Measurements from ENCODE around the gene CCDC83. TPM values are rescaled to one million over a fixed set of nuclear protein-coding genes. Genes with fewer than 3 reads are reported as not detected.

CCDC83 gene
- not detected for total RNA-seq

GRCh38 chr11:85855341-85855656 is at the start of gene CCDC83:
TSS of gene CCDC83 (plus strand) at chr11:85855383. CDS start at chr11:85865124, 9,741 bp downstream.
- H3K9me3 ChIP-seq: no peaks in the 10 kb centered on the region
- H3K27ac ChIP-seq: peak within 1 kb of the TSS; percentile 86
- 35% methylated on average over 11 of the region's 13 CpGs for WGBS
- H3K27me3 ChIP-seq: no peaks in the 10 kb centered on the region
- TF ChIP-seq POLR2AphosphoS5 (IDR thresholded peaks at IDR 0.05): no peak
- no peak for TF ChIP-seq CTCF (IDR thresholded peaks at IDR 0.05)
- TF ChIP-seq EP300 (IDR thresholded peaks at IDR 0.05): no peak
- TF ChIP-seq POLR2A (IDR thresholded peaks at IDR 0.05): no peak
- peaks cover 12% of the 10 kb centered on the region for H3K4me1 ChIP-seq
- no peaks in the 10 kb centered on the region for H3K36me3 ChIP-seq
- peak within 1 kb of the TSS; percentile 56 for H3K4me3 ChIP-seq
- DNase-seq (ENCODE audit: low spot score in 2 of 2): no peak

GRCh38 chr11:85805387-85805786 is 49.8 kb upstream of the CCDC83 start:
- Histone ChIP-seq H3K4me1 (peaks cover 18% of the 10 kb centered on the region), H3K9me3 (no peaks in the 10 kb centered on the region), H3K36me3 (no peaks in the 10 kb centered on the region), H3K4me3 (no peak overlapping the region), H3K27me3 (no peaks in the 10 kb centered on the region), H3K27ac (no peak overlapping the region)
- 64% methylated on average over 1 of the region's 1 CpG for WGBS
- no peak for DNase-seq (ENCODE audit: low spot score in 2 of 2)
- TF ChIP-seq POLR2A (IDR thresholded peaks at IDR 0.05) (no peak), EP300 (IDR thresholded peaks at IDR 0.05) (no peak), CTCF (IDR thresholded peaks at IDR 0.05) (no peak), POLR2AphosphoS5 (IDR thresholded peaks at IDR 0.05) (no peak)

GRCh38 chr11:85806016-85806415 is 49.2 kb upstream of the CCDC83 start:
- DNase-seq (ENCODE audit: low spot score in 2 of 2): no peak
- TF ChIP-seq CTCF (IDR thresholded peaks at IDR 0.05) (no peak), POLR2AphosphoS5 (IDR thresholded peaks at IDR 0.05) (no peak), EP300 (IDR thresholded peaks at IDR 0.05) (no peak), POLR2A (IDR thresholded peaks at IDR 0.05) (no peak)
- Histone ChIP-seq H3K27me3 (no peaks in the 10 kb centered on the region), H3K9me3 (no peaks in the 10 kb centered on the region), H3K4me3 (no peak overlapping the region), H3K27ac (no peak overlapping the region), H3K36me3 (no peaks in the 10 kb centered on the region), H3K4me1 (peaks cover 21% of the 10 kb centered on the region)

GRCh38 chr11:85806876-85807275 is 48.3 kb upstream of the CCDC83 start:
- Histone ChIP-seq H3K27me3 (no peaks in the 10 kb centered on the region), H3K27ac (no peak overlapping the region), H3K4me1 (peaks cover 27% of the 10 kb centered on the region), H3K36me3 (no peaks in the 10 kb centered on the region), H3K9me3 (no peaks in the 10 kb centered on the region), H3K4me3 (no peak overlapping the region)
- DNase-seq (ENCODE audit: low spot score in 2 of 2): no peak
- TF ChIP-seq EP300 (IDR thresholded peaks at IDR 0.05) (no peak), CTCF (IDR thresholded peaks at IDR 0.05) (no peak), POLR2AphosphoS5 (IDR thresholded peaks at IDR 0.05) (no peak), POLR2A (IDR thresholded peaks at IDR 0.05) (no peak)
- WGBS: 28% methylated on average over 2 of the region's 2 CpGs

- 67% methylated on average over 4 of the region's 4 CpGs for WGBS
- TF ChIP-seq EP300 (IDR thresholded peaks at IDR 0.05) (no peak), POLR2AphosphoS5 (IDR thresholded peaks at IDR 0.05) (no peak), CTCF (IDR thresholded peaks at IDR 0.05) (no peak), POLR2A (IDR thresholded peaks at IDR 0.05) (no peak)
- Histone ChIP-seq H3K36me3 (no peaks in the 10 kb centered on the region), H3K27me3 (no peaks in the 10 kb centered on the region), H3K27ac (no peak overlapping the region), H3K4me1 (peaks cover 27% of the 10 kb centered on the region), H3K9me3 (no peaks in the 10 kb centered on the region), H3K4me3 (no peak overlapping the region)
- no peak for DNase-seq (ENCODE audit: low spot score in 2 of 2)
Observed at GRCh38 chr11:85809191-85809590, 46.0 kb upstream of the CCDC83 start.
